NCI-H2227 (cell line): ENCODE data around the gene CEP104.
"Not testable (repeated sequence)": the region's sequence is repeated elsewhere in the genome, so short reads cannot be mapped to it uniquely, and the experiment has no call there.

ENCODE experiments used
- DNase-seq: peaks from one replicate; lab custom pipeline; 2025; ENCODE audit not compliant: unreplicated experiment; lab: John Stamatoyannopoulos, UW

Gene CEP104

GRCh38 chr1:3828391-3828790 is 28.6 kb downstream of the CEP104 start:
- DNase-seq = no peak

GRCh38 chr1:3827813-3828307 is 29.2 kb downstream of the CEP104 start:
- no peak for DNase-seq

GRCh38 chr1:3825356-3825755 is 31.7 kb downstream of the CEP104 start:
- DNase-seq = no peak

GRCh38 chr1:3824650-3825049 is 32.4 kb downstream of the CEP104 start:
- no peak for DNase-seq

- DNase-seq = no peak
Measured at GRCh38 chr1:3822421-3822820, 34.6 kb downstream of the CEP104 start.

- DNase-seq = no peak
Measured at GRCh38 chr1:3821908-3822307, 35.1 kb downstream of the CEP104 start.

- no peak for DNase-seq
Measured at GRCh38 chr1:3821447-3821846, 35.6 kb downstream of the CEP104 start.

- no peak for DNase-seq
Measured at GRCh38 chr1:3821004-3821403, 36.0 kb downstream of the CEP104 start.

GRCh38 chr1:3820316-3820715 is 36.7 kb downstream of the CEP104 start:
- no peak for DNase-seq

- DNase-seq = no peak
Measured at GRCh38 chr1:3819771-3820200, 37.2 kb downstream of the CEP104 start.

- no peak for DNase-seq
Measured at GRCh38 chr1:3817821-3818597, 39.0 kb downstream of the CEP104 start.

GRCh38 chr1:3817138-3817740 is 39.8 kb downstream of the CEP104 start:
- no peak for DNase-seq

GRCh38 chr1:3816331-3817137 is 40.5 kb downstream of the CEP104 start:
- no peak for DNase-seq

- DNase-seq = no peak
Measured at GRCh38 chr1:3814771-3815561, 42.0 kb downstream of the CEP104 start.

- DNase-seq = no peak
Measured at GRCh38 chr1:3814065-3814464, 42.9 kb downstream of the CEP104 start.

GRCh38 chr1:3811595-3811911 is 45.5 kb downstream of the CEP104 start:
- no peak for DNase-seq

GRCh38 chr1:3810149-3810761 is 46.8 kb downstream of the CEP104 start:
- not testable (repeated sequence) for DNase-seq

- no peak for DNase-seq
Measured at GRCh38 chr1:3809680-3810079, 47.3 kb downstream of the CEP104 start.

- no peak for DNase-seq
Measured at GRCh38 chr1:3807769-3808168, 49.2 kb downstream of the CEP104 start.

- DNase-seq = no peak
Measured at GRCh38 chr1:3805038-3805437, 52.0 kb downstream of the CEP104 start.

GRCh38 chr1:3804627-3804944 is 52.4 kb downstream of the CEP104 start:
- not testable (repeated sequence) for DNase-seq
